ENCODE results near the gene ZFPL1. TPM values are rescaled to one million over a fixed set of nuclear protein-coding genes. Genes with fewer than 3 reads are reported as not detected.

The ZFPL1 gene
- total and polyA plus RNA-seq, 12 donors: 33.7 to 90.3 (median 42.4) TPM

- TF ChIP-seq CTCF (IDR thresholded peaks at IDR 0.05) (no peak), POLR2A (IDR thresholded peaks at IDR 0.05) (no peak)
- H3K36me3 ChIP-seq (replicated peaks in 1 of 2): no peaks in the 10 kb centered on the region
- 58 to 84% (median 79%) methylated on average over 7 to 23 of the region's 23 CpGs for WGBS, 4 donors
- intact Hi-C loops (cut with DNase I): no loop called here
- no peak overlapping the region for H3K4me3 ChIP-seq
- H3K4me1 ChIP-seq (replicated peaks in 1 of 2): peaks cover 0 to 31% of the 10 kb centered on the region in 2 donors
- no peaks in the 10 kb centered on the region for H3K27me3 ChIP-seq
- peak in 6 of 7 donors; percentile 31 to 69 (median 51) for DNase-seq
- no peak overlapping the region for H3K27ac ChIP-seq
- no peaks in the 10 kb centered on the region for H3K9me3 ChIP-seq (replicated peaks in 1 of 3)
Observed at GRCh38 chr11:65043881-65044501, 40.0 kb upstream of the ZFPL1 start.

- Histone ChIP-seq H3K27ac (no peak overlapping the region), H3K27me3 (no peaks in the 10 kb centered on the region), H3K36me3 (replicated peaks in 1 of 2) (no peaks in the 10 kb centered on the region), H3K4me1 (replicated peaks in 1 of 2) (peaks cover 0 to 31% of the 10 kb centered on the region in 2 donors), H3K4me3 (no peak overlapping the region), H3K9me3 (replicated peaks in 1 of 3) (no peaks in the 10 kb centered on the region)
- no peak for TF ChIP-seq CTCF (IDR thresholded peaks at IDR 0.05)
- TF ChIP-seq POLR2A (IDR thresholded peaks at IDR 0.05): no peak
- 71 to 85% (median 80%) methylated on average over 4 to 5 of the region's 5 CpGs for WGBS, 4 donors
- peak in 1 of 7 donors; percentile 32 for DNase-seq
- intact Hi-C loops (cut with DNase I): no loop called here
Observed at GRCh38 chr11:65045061-65045460, 39.0 kb upstream of the ZFPL1 start.

GRCh38 chr11:65045728-65046127 is 38.3 kb upstream of the ZFPL1 start:
- TF ChIP-seq CTCF (IDR thresholded peaks at IDR 0.05): no peak
- no peak for TF ChIP-seq POLR2A (IDR thresholded peaks at IDR 0.05)
- H3K4me3 ChIP-seq: no peak overlapping the region
- 85 to 95% (median 89%) methylated on average over 6 to 7 of the region's 7 CpGs for WGBS, 4 donors
- H3K27ac ChIP-seq: no peak overlapping the region
- peaks cover 0 to 26% of the 10 kb centered on the region in 2 donors for H3K4me1 ChIP-seq (replicated peaks in 1 of 2)
- no peaks in the 10 kb centered on the region for H3K27me3 ChIP-seq
- no peak for DNase-seq
- no peaks in the 10 kb centered on the region for H3K9me3 ChIP-seq (replicated peaks in 1 of 3)
- intact Hi-C loops (cut with DNase I): no loop called here
- H3K36me3 ChIP-seq (replicated peaks in 1 of 2): no peaks in the 10 kb centered on the region

- peak overlapping the region in 1 of 5 donors; percentile 2 for H3K27ac ChIP-seq
- intact Hi-C loops (cut with DNase I): no loop called here
- peak overlapping the region in 2 of 4 donors; percentile 11 to 58 for H3K4me3 ChIP-seq
- DNase-seq: no peak
- no peaks in the 10 kb centered on the region for H3K9me3 ChIP-seq (replicated peaks in 1 of 3)
- peaks cover 0 to 13% of the 10 kb centered on the region in 2 donors for H3K4me1 ChIP-seq (replicated peaks in 1 of 2)
- no peaks in the 10 kb centered on the region for H3K27me3 ChIP-seq
- H3K36me3 ChIP-seq (replicated peaks in 1 of 2): no peaks in the 10 kb centered on the region
- 38 to 71% (median 43%) methylated on average over 22 to 56 of the region's 56 CpGs for whole genome bisulfite sequencing, 4 donors
- TF ChIP-seq POLR2A (IDR thresholded peaks at IDR 0.05) (no peak), CTCF (IDR thresholded peaks at IDR 0.05) (no peak)
Observed at GRCh38 chr11:65047581-65048422, 36.2 kb upstream of the ZFPL1 start.

Data from adrenal gland (tissue), 12 donors.